OCI-LY1 (cell line): ENCODE data around the gene ODAD3.
A peak's percentile ranks its signal among the peaks of the same experiment; 100 is the strongest.

Source experiments
- H2AFZ ChIP-seq: fragments of 200-600 bp; sonication (generic), shearing (Covaris generic); 2 replicates; pipeline ENCODE4 v1.6.0; 2014; ENCODE audit warnings: antibody characterized with exemption, mild to moderate bottlenecking, low read length
- H3F3A ChIP-seq: fragments of 200-600 bp; sonication (generic), shearing (Covaris generic); 2 replicates; pipeline ENCODE4 v1.6.0; 2014; ENCODE audit warnings: mild to moderate bottlenecking, antibody characterized with exemption, low read length, moderate library complexity; ENCODE audit not compliant: insufficient read depth
- H3K27ac ChIP-seq: fragments of 200-600 bp; sonication (generic); 2 replicates; pipeline ENCODE4 v1.5.1; 2014; ENCODE audit warnings: low read length, mixed run types, mild to moderate bottlenecking, low read depth; ENCODE audit not compliant: poor library complexity, severe bottlenecking
- H3K27me3 ChIP-seq: fragments of 200-600 bp; sonication (generic); 2 replicates; pipeline ENCODE4 v1.6.0; 2014; ENCODE audit warnings: antibody characterized with exemption, mild to moderate bottlenecking, low read length, moderate library complexity; ENCODE audit not compliant: insufficient read depth
- H3K36me3 ChIP-seq: fragments of 200-600 bp; sonication (generic); 2 replicates; pipeline ENCODE4 v1.6.1; 2014; ENCODE audit warnings: mild to moderate bottlenecking, antibody characterized with exemption, low read length, moderate library complexity, mixed read lengths; ENCODE audit not compliant: insufficient read depth
- H3K4me1 ChIP-seq: fragments of 200-600 bp; sonication (generic); 2 replicates; pipeline ENCODE4 v1.5.1; 2014; ENCODE audit warnings: mild to moderate bottlenecking, low read length, moderate library complexity; ENCODE audit not compliant: insufficient read depth, severe bottlenecking
- H3K4me2 ChIP-seq: fragments of 200-600 bp; sonication (generic), shearing (Covaris generic); 2 replicates; pipeline ENCODE4 v1.6.1; 2014; ENCODE audit warnings: low read length
- H3K4me3 ChIP-seq: fragments of 200-600 bp; sonication (generic); 2 replicates; pipeline ENCODE4 v1.5.1; 2014; ENCODE audit warnings: low read length, low read depth, mild to moderate bottlenecking, mixed read lengths; ENCODE audit not compliant: poor library complexity, severe bottlenecking
- H3K79me2 ChIP-seq: fragments of 200-600 bp; shearing (Covaris generic); 2 replicates; pipeline ENCODE4 v1.6.1; 2016; ENCODE audit warnings: mixed run types, low read length, mixed read lengths; ENCODE audit not compliant: insufficient read depth
- H3K9ac ChIP-seq: fragments of 200-600 bp; sonication (generic), shearing (Covaris generic); 2 replicates; pipeline ENCODE4 v1.6.1; 2014; ENCODE audit warnings: mild to moderate bottlenecking, low read length, mixed read lengths
- H3K9me2 ChIP-seq: fragments of 200-600 bp; sonication (generic), shearing (Covaris generic); 2 replicates; pipeline ENCODE4 v1.6.1; 2014; ENCODE audit warnings: low read depth, mild to moderate bottlenecking, low read length, mixed read lengths
- H3K9me3 ChIP-seq: fragments of 200-600 bp; shearing (Covaris generic); 2 replicates; pipeline ENCODE4 v1.6.1; 2014; ENCODE audit warnings: low read length, mixed read lengths
- H4K20me1 ChIP-seq: fragments of 200-600 bp; sonication (generic), shearing (Covaris generic); 2 replicates; pipeline ENCODE4 v1.6.0; 2016; ENCODE audit warnings: mild to moderate bottlenecking, low read length; ENCODE audit not compliant: insufficient read depth
- EZH2 ChIP-seq: fragments of 200-600 bp; sonication (generic), shearing (Covaris generic); IDR thresholded peaks from 2 replicates; pipeline ENCODE4 v1.8.0; 2017; ENCODE audit warnings: borderline replicate concordance, mixed run types, mild to moderate bottlenecking, antibody characterized with exemption, low read length, moderate library complexity, mixed read lengths
- TF ChIP-seq, protein P1 (sequence below): fragments of 200-600 bp; sonication (generic), shearing (Covaris generic); IDR thresholded peaks from 2 replicates; pipeline ENCODE4 v1.5.1; 2017; ENCODE audit warnings: mild to moderate bottlenecking, antibody characterized with exemption, low read length, moderate library complexity, mixed read lengths

Gene ODAD3

DNA sequence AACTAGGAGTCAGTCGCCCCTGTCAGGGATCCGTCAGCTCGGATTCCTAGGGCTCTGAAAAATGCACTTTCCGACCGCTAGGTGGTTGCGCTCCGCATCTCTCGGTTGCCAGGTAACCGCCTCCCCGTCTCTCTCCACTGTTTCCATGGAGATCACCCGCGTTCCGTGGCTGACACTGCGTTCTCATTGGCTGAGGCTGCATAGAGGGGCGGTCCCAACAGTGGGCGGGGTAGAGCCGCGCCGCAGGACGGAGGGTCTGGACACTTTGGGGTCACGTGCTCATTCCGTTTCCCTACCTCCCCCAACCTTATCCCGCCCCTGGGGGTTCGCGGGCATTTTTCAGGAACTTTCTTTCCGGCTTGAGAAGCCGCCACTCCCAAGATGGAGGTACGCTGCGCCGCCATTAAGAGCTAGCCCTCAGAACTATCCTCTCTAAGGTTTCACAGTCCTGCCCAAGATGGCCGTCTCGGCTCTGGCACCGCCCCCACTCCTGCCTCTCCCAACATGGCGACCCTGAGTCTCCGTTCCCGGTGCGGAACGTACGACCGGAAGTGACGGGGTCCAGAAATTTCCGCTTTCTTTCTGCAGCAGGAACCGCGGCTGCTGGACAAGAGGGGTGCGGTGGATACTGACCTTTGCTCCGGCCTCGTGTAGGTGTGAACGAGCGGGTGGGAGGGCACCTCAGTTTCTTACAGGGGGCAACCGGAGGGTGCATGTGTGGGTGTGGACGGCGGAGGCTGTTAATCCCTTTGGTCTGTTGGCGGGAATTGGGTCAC, at the start of gene ODAD3, which contains the start of gene PRKCSH:
TSS of gene ODAD3 (minus strand) at position 65 of the 776 bp plus-strand sequence. CDS start 105 bp downstream, outside the sequence.
TSS of gene PRKCSH (plus strand) at position 579 of the 776 bp plus-strand sequence. CDS start 483 bp downstream, outside the sequence.
- TF ChIP-seq, protein P1, sequence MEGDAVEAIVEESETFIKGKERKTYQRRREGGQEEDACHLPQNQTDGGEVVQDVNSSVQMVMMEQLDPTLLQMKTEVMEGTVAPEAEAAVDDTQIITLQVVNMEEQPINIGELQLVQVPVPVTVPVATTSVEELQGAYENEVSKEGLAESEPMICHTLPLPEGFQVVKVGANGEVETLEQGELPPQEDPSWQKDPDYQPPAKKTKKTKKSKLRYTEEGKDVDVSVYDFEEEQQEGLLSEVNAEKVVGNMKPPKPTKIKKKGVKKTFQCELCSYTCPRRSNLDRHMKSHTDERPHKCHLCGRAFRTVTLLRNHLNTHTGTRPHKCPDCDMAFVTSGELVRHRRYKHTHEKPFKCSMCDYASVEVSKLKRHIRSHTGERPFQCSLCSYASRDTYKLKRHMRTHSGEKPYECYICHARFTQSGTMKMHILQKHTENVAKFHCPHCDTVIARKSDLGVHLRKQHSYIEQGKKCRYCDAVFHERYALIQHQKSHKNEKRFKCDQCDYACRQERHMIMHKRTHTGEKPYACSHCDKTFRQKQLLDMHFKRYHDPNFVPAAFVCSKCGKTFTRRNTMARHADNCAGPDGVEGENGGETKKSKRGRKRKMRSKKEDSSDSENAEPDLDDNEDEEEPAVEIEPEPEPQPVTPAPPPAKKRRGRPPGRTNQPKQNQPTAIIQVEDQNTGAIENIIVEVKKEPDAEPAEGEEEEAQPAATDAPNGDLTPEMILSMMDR, result peak; percentile 83
- TF ChIP-seq EZH2, result no peak
- Histone ChIP-seq H3K36me3 (peaks cover 35% of the 10 kb centered on the region), H4K20me1 (no peaks in the 10 kb centered on the region), H3K4me1 (peaks cover 30% of the 10 kb centered on the region), H3K27ac (peak within 1 kb of the TSS; percentile 16), H3F3A (no peaks in the 10 kb centered on the region), H3K9ac (peak within 1 kb of the TSS; percentile 84), H3K79me2 (no peaks in the 10 kb centered on the region), H2AFZ (peak within 1 kb of the TSS; percentile 12; the same call in 1 of the 2 replicates), H3K4me2 (peak within 1 kb of the TSS; percentile 89), H3K9me3 (no peaks in the 10 kb centered on the region), H3K27me3 (no peaks in the 10 kb centered on the region), H3K9me2 (no peaks in the 10 kb centered on the region), H3K4me3 (peak within 1 kb of the TSS; percentile 91)

DNA sequence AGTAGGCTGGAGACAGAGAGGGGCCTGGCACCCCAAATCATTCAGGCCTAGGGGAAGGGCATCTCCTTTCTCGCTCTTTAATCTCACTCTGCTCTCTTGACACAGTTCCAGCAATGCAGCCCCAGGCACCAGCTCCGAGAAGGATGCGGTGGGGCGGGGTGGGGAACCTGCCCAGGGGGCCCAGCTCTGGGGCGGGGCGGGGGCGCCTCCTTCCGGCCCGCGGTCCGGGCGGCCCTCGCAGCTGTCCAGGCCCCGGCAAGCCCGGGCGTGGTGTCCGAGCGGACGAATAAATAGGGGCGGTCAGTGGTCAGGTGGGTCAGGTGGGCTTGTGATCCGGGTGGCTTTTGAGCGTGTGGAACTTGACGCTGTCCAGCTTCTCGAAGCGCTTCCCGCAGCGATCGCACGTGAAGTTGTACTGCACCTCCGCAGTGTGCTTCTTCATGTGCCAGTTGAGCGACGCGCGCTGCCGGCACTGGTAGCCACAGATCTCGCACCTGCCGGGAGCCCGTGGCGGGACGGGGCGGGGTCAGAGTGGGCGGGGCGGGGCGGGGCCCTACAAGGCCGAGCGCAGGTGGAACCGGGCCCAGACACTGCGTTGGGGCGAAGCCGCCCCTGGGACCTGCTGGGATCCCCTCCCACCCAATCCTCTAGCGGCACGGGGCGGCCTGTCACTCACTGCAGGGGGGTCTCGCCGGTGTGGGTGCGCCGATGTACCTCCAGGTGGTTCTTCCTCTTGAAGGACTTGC, 48.6 kb upstream of the ODAD3 start:
- H2AFZ ChIP-seq, result no peak overlapping the region
- no peaks in the 10 kb centered on the region for H4K20me1 ChIP-seq
- no peak overlapping the region for H3K4me3 ChIP-seq
- no peaks in the 10 kb centered on the region for H3K79me2 ChIP-seq
- no peaks in the 10 kb centered on the region for H3F3A ChIP-seq
- H3K36me3 ChIP-seq, result no peaks in the 10 kb centered on the region
- peaks cover 19% of the 10 kb centered on the region for H3K4me1 ChIP-seq
- no peak overlapping the region for H3K4me2 ChIP-seq
- TF ChIP-seq EZH2, result no peak
- TF ChIP-seq, protein P1, result no peak
- no peaks in the 10 kb centered on the region for H3K9me2 ChIP-seq
- no peaks in the 10 kb centered on the region for H3K9me3 ChIP-seq
- no peak overlapping the region for H3K27ac ChIP-seq
- no peaks in the 10 kb centered on the region for H3K27me3 ChIP-seq
- H3K9ac ChIP-seq, result no peak overlapping the region

DNA sequence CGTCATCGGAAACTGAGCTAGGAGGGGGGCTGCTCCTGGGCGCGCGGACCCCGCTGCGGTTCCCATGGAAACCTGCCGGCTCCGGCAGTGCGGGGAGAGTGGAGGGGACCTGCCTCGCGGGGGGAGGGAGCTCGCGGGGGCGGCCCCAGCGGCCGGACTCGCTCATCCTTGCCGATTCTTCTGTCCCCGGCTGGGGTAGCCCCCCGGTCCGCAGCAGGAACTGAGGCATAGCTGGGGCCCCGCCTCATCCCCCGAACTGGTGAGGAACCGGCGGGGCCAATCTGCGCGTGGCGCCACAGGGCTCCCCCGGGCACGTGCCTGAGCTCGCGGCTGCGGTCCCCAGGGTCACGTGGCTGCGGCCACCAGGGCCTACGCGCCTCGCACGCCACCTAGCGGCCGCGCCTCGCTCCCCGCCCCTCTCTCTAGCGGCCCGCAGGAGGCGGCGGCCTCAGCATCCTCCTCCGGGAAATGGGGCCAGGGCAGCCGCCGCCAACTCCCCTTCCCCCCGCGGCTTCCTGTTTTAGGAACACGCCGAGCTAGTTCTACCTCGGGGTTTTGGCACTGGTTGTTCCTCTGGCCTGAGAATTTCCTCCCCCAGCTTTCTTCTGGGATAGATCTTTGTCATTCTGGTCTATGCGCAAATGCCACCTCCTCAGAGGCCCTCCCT, 47.6 kb upstream of the ODAD3 start:
- Histone ChIP-seq H3K9me3 (no peaks in the 10 kb centered on the region), H3F3A (no peaks in the 10 kb centered on the region), H3K36me3 (no peaks in the 10 kb centered on the region), H3K4me2 (peak overlapping the region; percentile 65), H3K4me1 (peaks cover 19% of the 10 kb centered on the region), H3K27ac (peak overlapping the region; percentile 62), H3K79me2 (no peaks in the 10 kb centered on the region), H2AFZ (no peak overlapping the region), H3K9me2 (no peaks in the 10 kb centered on the region), H4K20me1 (no peaks in the 10 kb centered on the region), H3K9ac (peak overlapping the region; percentile 65), H3K4me3 (peak overlapping the region; percentile 56), H3K27me3 (no peaks in the 10 kb centered on the region)
- TF ChIP-seq EZH2, result no peak
- TF ChIP-seq, protein P1, result peak; percentile 82
